Activated CD4-positive, alpha-beta T cell treated with anti-CD3 and anti-CD28 coated beads, Interleukin-2, Interleukin-6, amounts not matched to agents 100 ng/mL and 50 ng/mL, durations not matched to agents 16 hours and 8 hours (primary cell): Measurements from ENCODE around the gene EFCAB6.

ENCODE experiments used
- DNase-seq: peaks from one replicate; pipeline ENCODE4 v3.0.0-alpha.2; 2020

Gene EFCAB6

GRCh38 chr22:43811777-43812148 lies 342 bp downstream of the EFCAB6 start:
- DNase-seq: no peak

GRCh38 chr22:43802897-43803495 lies 9.1 kb downstream of the EFCAB6 start:
- no peak for DNase-seq

GRCh38 chr22:43800970-43801369 lies 11.1 kb downstream of the EFCAB6 start:
- DNase-seq: no peak

GRCh38 chr22:43798492-43798891 lies 13.6 kb downstream of the EFCAB6 start:
- DNase-seq: no peak

GRCh38 chr22:43796567-43796966 lies 15.5 kb downstream of the EFCAB6 start:
- no peak for DNase-seq

- no peak for DNase-seq
Measured at GRCh38 chr22:43795320-43795719, 16.8 kb downstream of the EFCAB6 start.

- no peak for DNase-seq
Measured at GRCh38 chr22:43792905-43793304, 19.2 kb downstream of the EFCAB6 start.

GRCh38 chr22:43789452-43789851 lies 22.7 kb downstream of the EFCAB6 start:
- DNase-seq: no peak

- no peak for DNase-seq
Measured at GRCh38 chr22:43783777-43784176, 28.3 kb downstream of the EFCAB6 start.

GRCh38 chr22:43782448-43782847 lies 29.7 kb downstream of the EFCAB6 start:
- no peak for DNase-seq

- no peak for DNase-seq
Measured at GRCh38 chr22:43777286-43777685, 34.8 kb downstream of the EFCAB6 start.

GRCh38 chr22:43776081-43776670 lies 35.9 kb downstream of the EFCAB6 start:
- no peak for DNase-seq

- no peak for DNase-seq
Measured at GRCh38 chr22:43774318-43774915, 37.7 kb downstream of the EFCAB6 start.

GRCh38 chr22:43772831-43773230 lies 39.3 kb downstream of the EFCAB6 start:
- DNase-seq: no peak

GRCh38 chr22:43755452-43755851 lies 56.7 kb downstream of the EFCAB6 start:
- DNase-seq: no peak

- DNase-seq: no peak
Measured at GRCh38 chr22:43755011-43755410, 57.1 kb downstream of the EFCAB6 start.

GRCh38 chr22:43754176-43754575 lies 57.9 kb downstream of the EFCAB6 start:
- DNase-seq: no peak

- DNase-seq: no peak
Measured at GRCh38 chr22:43753688-43754087, 58.4 kb downstream of the EFCAB6 start.

- DNase-seq: no peak
Measured at GRCh38 chr22:43750751-43751150, 61.4 kb downstream of the EFCAB6 start.

- DNase-seq: no peak
Measured at GRCh38 chr22:43749473-43749872, 62.6 kb downstream of the EFCAB6 start.

- DNase-seq: no peak
Measured at GRCh38 chr22:43747877-43748276, 64.2 kb downstream of the EFCAB6 start.

GRCh38 chr22:43747058-43747457 lies 65.0 kb downstream of the EFCAB6 start:
- DNase-seq: no peak

- no peak for DNase-seq
Measured at GRCh38 chr22:43745783-43746356, 66.2 kb downstream of the EFCAB6 start.

- DNase-seq: no peak
Measured at GRCh38 chr22:43745411-43745770, 66.7 kb downstream of the EFCAB6 start.
